Right ventricle myocardium inferior (tissue), 1 donor: ENCODE data around the gene PTPRD. TPM values are rescaled to one million over a fixed set of nuclear protein-coding genes. Genes with fewer than 3 reads are reported as not detected.
"Not testable (repeated sequence)": the region's sequence is repeated elsewhere in the genome, so short reads cannot be mapped to it uniquely, and the experiment has no call there.

ENCODE experiments used
- ATAC-seq: fragments of 200-7000 bp; cut with Tn5 transposase; one replicate; pipeline ENCODE4 v1.9.1; 2020; ENCODE audit warnings: mild to moderate bottlenecking, moderate library complexity
- DNase-seq: peaks from one replicate; pipeline ENCODE4 v3.0.0; 2021; ENCODE audit errors: missing footprints
- intact Hi-C: fragments of 100-400 bp; cut with DNase I; formaldehyde crosslinking; loops from one replicate; pipeline ENCODE4 v1.11.0; 2022
- total RNA-seq: library from RNA; stranded (reverse); fragmentation: NEBNext Ultra II Directional; extraction: Animal tissue kit (Norgen Biotek cat#: 25700); gene quantifications from one replicate; pipeline ENCODE4 v1.2.1, GENCODE V29; 2021
- donor health status: DM: no; HTN: yes; CAD: no; lungs with severe emphysema.

Gene PTPRD
- total RNA-seq, 1 donor from 2014 or later: 13.3 TPM

GRCh38 chr9:8708728-8709127 lies 1904.1 kb downstream of the PTPRD start:
- ATAC-seq: no peak

GRCh38 chr9:8706998-8707397 lies 1905.8 kb downstream of the PTPRD start:
- no peak for DNase-seq
- intact Hi-C loops: no loop called here
- no peak for ATAC-seq

More at GRCh38 chr9:8708728-8709127, 1904.1 kb downstream of the PTPRD start:
- intact Hi-C loops: no loop called here
- no peak for DNase-seq

DNA sequence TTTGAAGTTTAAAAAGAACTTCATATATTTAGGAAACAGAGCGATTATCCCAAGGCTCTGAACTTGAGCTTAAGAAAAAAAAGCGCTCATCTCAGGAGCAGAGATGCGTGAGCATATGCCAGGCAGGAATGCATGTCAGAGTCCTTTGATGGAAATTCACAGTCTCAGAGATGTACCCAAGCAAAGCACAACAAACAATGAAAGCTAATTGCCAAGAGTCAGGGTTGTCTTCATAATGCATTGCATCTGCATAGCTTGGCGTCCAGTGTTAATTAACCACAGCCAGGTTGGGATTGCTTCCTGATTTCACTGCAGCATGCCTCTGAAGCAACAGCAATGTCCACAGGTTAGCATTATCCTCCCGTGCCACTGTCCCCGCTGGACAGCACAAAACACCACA lies 1906.3 kb downstream of the PTPRD start:
- intact Hi-C loops: no loop called here
- no peak for DNase-seq
- ATAC-seq: no peak

DNA sequence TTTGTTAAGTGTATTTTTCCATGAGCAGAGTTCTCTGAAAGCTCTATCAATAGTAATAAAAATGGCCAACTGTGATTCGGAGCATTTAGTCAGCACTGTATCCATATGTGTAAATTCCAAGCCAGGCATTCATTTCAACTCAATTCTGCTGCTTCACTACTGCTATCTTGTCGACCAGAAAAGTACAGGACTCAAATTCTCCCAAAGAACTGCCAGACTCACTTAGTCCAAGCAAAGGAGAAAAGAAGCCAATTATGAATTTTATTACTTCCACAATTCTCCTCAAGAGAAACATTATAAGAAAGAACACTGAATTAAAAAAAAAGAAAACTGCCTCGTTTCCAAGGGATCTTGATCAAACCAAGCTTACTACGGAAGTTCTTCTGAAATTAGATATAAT lies 1906.9 kb downstream of the PTPRD start:
- ATAC-seq (no peak), DNase-seq (no peak)
- intact Hi-C loops: no loop called here

GRCh38 chr9:8703904-8704303 lies 1908.9 kb downstream of the PTPRD start:
- DNase-seq (no peak), ATAC-seq (no peak)
- intact Hi-C loops: no loop called here

DNA sequence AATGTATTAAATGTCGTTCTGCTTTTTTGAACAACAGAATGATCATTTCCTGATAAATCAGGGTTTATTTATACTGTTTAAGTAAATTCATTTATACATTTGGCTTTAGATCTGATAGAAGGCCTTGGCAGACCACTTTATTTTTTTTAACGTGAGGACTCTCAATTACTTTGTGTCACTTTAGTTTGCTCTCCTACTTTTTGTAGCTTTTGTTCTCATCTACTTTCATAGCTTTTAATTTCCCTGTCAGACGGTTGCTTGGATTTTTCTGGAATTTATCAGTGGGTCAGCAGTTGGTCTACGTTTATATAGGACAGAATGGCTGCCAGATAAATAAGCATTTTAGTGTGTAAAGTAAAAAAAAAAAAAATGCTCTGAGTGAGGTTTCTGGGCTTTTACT lies 1910.9 kb downstream of the PTPRD start:
- intact Hi-C loops: no loop called here
- no peak for ATAC-seq

DNA sequence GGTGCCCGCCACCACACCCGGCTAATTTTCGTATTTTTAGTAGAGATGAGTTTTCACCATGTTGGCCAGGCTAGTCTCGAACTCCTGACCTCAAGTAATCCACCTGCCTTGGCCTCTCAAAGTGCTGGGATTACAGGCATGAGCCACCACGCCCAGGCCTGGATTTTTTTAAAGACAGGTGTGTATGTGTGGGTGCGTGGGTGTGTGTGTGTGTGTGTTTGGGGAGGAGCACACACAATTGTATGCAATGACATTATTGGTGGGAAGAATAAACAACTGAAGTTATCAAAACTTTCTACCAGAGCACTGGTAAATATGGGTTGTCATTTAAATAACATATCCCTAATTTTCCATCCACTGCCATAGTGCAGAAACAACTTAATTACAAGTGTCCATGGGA lies 1915.2 kb downstream of the PTPRD start:
- ATAC-seq, intact Hi-C loops, DNase-seq: not testable (repeated sequence)

More for the DNA sequence above, 1910.9 kb downstream of the PTPRD start:
- no peak for DNase-seq

GRCh38 chr9:8696516-8696915 lies 1916.3 kb downstream of the PTPRD start:
- DNase-seq (no peak), ATAC-seq (no peak)
- intact Hi-C loops: no loop called here

DNA sequence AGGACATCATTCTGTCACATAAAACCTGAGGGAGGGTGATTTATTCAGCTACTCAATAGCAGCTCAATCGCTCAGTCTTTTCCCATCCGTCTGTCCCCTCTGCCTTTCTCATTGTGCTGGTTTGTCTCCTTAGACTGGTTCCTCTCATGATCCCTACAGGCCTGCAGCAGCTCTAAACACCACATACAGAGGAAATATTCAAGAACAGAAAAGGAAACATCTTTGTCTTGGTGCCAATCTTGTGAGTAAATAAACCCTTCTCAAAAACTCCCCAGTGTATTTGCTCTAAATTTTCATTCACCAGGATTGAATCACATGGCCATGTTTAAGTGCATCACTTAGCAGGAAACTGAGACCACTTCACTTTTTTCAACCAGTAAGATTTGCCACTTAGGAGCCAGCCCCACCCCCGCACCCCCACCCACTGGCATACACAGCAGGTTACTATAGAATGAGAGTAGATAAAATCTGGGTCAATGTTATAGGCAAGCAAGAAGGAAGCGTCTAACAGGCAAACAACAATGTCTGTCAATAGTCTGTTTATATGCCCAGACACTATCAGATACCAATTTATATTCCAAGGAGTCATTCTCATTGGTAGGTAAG lies 1917.7 kb downstream of the PTPRD start:
- intact Hi-C loops: no loop called here
- ATAC-seq (no peak), DNase-seq (no peak)

DNA sequence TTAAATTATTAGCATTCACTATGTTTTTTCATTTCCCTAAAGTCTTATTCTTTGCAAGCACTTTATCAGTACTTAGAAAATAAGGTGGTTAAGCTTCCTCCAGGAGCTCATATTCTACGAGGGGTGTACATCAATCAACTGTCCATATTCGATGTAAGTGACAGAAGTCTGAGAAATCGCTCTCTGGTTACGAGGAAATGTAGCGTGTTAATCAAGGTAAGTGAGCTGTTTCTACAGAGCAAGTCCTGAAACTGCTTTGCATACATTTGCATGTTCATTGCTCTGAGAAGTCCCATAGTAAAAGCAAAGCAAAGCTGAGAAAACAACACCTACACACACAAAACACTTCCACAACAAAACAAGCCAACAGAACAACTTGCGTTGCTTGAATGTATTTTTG lies 1919.3 kb downstream of the PTPRD start:
- no peak for DNase-seq
- intact Hi-C loops: no loop called here
- no peak for ATAC-seq

DNA sequence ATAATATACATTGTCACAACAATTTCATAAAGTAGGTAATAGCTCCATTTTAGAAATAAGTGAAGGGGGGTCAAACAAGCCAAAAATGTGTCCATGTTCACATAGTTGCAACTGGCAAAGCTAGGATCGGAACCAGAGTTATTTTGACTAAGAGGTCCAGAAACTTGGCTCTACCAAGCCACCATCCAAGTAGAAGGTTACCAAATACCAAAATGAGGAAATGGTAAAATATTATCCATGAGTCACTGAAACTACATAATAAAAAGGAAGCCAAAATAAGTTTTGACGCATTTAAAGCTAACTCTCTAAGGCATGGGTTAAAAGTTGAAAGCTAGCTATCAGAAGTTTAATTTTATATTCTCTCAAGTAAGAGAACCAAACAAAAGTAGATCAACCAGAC lies 1926.3 kb downstream of the PTPRD start:
- ATAC-seq: peak; percentile 49
- no peak for DNase-seq
- intact Hi-C loops: no loop called here

GRCh38 chr9:8685825-8686224 lies 1927.0 kb downstream of the PTPRD start:
- intact Hi-C loops: no loop called here
- ATAC-seq (peak; percentile 92), DNase-seq (no peak)

GRCh38 chr9:8684978-8685708 lies 1927.7 kb downstream of the PTPRD start:
- ATAC-seq (no peak), DNase-seq (no peak)
- intact Hi-C loops: no loop called here

GRCh38 chr9:8683496-8683895 lies 1929.3 kb downstream of the PTPRD start:
- DNase-seq (no peak), ATAC-seq (no peak)
- intact Hi-C loops: no loop called here

DNA sequence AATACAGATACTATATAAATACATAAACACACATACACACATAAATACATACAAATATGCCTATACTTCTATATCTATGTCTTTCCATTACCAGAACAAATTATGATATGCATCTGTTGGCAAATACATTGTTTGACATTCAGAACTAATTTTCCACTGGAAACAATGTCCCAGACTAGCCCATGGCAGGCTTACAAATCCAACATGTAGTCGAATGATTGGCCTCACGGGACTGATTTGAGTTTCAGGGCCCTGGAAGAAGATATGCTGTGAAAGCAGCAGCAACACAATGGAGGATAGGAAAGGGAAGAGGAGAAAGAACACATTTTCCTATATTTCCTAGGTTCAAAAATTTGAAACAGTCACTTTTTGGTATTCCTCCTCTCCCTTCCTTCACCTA lies 1932.1 kb downstream of the PTPRD start:
- intact Hi-C loops: no loop called here
- ATAC-seq (no peak), DNase-seq (no peak)

- intact Hi-C loops: no loop called here
- DNase-seq: no peak
- ATAC-seq: no peak
Observed at GRCh38 chr9:8680157-8680556, 1932.6 kb downstream of the PTPRD start.

- DNase-seq (no peak), ATAC-seq (no peak)
- intact Hi-C loops: no loop called here
Observed at GRCh38 chr9:8679371-8679822, 1933.4 kb downstream of the PTPRD start.

- no peak for ATAC-seq
- DNase-seq: no peak
- intact Hi-C loops: no loop called here
Observed at GRCh38 chr9:8677741-8678140, 1935.1 kb downstream of the PTPRD start.

- intact Hi-C loops: no loop called here
- no peak for ATAC-seq
Observed at GRCh38 chr9:8674536-8674935, 1938.3 kb downstream of the PTPRD start.

DNA sequence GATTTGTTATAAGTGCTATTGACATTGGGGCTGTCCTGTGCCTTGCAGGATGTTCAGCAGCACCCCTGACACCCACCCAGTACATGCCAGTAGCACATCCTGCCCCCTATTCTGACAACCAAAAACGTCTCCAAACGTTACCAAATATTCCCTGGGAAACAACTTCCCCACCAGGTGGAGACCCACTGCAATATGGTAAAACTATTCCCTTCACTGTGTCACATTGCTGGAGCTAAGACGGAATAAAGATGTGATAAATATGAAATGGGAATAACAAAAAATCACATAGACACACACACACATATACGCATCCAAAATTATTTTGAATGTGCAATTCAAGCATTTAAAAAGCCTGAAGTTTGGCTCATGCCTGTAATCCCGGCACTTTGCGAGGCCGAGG lies 1939.0 kb downstream of the PTPRD start:
- intact Hi-C loops: no loop called here
- DNase-seq (no peak), ATAC-seq (no peak)

More at GRCh38 chr9:8674536-8674935, 1938.3 kb downstream of the PTPRD start:
- no peak for DNase-seq

- ATAC-seq (no peak), DNase-seq (no peak)
- intact Hi-C loops: no loop called here
Observed at GRCh38 chr9:8670751-8671150, 1942.1 kb downstream of the PTPRD start.
